Measurements from ENCODE around the gene TRAFD1. TPM values are rescaled to one million over a fixed set of nuclear protein-coding genes. Genes with fewer than 3 reads are reported as not detected.

Gene TRAFD1
- total RNA-seq, 1 donor from 2014 or later: 9.3 TPM

DNA sequence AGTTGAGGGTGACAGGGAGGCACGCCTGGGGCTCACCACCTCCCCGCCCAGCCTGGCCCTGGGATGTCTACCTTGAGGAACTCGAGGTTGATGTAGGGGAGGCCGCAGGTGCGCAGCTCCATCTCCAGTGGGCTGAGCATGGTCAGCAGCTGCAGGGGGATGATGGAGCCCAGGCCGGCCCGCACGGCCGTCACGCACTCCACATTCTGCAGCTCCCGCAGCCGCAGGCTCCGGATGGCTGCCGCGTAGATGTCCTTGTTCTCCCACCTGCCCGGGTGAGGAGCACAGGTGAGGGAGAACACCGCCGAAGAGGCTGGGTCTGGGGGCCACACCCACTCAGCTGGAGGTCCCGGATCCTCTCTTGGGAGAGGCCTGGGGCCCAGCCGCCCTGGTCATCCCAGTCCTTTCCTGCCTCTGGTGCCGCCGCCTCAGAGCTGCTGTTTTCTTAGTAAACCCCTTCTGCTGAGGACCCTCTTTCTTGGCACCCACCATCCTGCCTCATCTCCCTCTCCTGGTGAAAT lies 38.2 kb downstream of the TRAFD1 start:
- Histone ChIP-seq H3K27me3 (no peaks in the 10 kb centered on the region), H3K9me3 (peaks cover under 1 to 4% of the 10 kb centered on the region in 2 donors), H3K27ac (no peak overlapping the region), H3K36me3 (peaks cover 54 to 72% of the 10 kb centered on the region in 2 donors), H3K4me3 (no peak overlapping the region), H3K4me1 (no peaks in the 10 kb centered on the region)
- intact Hi-C loops (cut with DNase I): no loop called here
- TF ChIP-seq, protein P1, sequence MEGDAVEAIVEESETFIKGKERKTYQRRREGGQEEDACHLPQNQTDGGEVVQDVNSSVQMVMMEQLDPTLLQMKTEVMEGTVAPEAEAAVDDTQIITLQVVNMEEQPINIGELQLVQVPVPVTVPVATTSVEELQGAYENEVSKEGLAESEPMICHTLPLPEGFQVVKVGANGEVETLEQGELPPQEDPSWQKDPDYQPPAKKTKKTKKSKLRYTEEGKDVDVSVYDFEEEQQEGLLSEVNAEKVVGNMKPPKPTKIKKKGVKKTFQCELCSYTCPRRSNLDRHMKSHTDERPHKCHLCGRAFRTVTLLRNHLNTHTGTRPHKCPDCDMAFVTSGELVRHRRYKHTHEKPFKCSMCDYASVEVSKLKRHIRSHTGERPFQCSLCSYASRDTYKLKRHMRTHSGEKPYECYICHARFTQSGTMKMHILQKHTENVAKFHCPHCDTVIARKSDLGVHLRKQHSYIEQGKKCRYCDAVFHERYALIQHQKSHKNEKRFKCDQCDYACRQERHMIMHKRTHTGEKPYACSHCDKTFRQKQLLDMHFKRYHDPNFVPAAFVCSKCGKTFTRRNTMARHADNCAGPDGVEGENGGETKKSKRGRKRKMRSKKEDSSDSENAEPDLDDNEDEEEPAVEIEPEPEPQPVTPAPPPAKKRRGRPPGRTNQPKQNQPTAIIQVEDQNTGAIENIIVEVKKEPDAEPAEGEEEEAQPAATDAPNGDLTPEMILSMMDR (IDR thresholded peaks at IDR 0.05): no peak
- DNase-seq (ENCODE audit: low spot score in 2 of 2): peak in 1 of 2 donors; percentile 60

DNA sequence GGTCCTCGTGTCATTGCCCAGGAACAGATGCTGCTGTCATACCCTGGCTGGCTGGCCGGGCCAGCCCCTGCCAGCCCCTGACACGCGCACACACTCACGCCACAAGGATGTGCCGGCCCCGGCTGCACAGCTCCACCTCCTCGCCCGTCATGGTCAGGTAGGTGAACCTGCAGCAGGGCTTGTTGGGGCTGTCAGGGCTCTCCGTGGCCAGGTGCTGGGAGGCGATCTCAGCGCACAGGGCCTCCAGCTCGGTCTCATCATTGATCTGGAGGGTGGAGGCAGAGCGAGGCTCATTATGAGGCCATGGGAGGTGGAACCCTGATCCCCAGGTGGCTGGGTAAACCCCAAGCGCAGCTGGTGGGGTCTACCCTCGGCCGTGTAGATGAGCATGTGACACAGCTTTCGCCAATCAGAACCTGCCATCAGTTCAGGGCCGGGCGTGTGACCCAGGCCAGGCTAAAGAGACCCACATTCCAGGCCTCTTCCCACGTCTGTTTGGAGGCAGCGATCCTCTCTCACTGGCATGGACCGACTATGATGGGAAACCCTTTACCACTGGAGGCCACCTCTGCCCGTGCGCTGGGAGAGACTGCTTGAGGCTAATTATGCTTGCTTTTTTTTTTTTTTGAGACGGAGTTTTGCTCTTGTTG lies 38.8 kb downstream of the TRAFD1 start:
- DNase-seq (ENCODE audit: low spot score in 2 of 2): peak in 1 of 2 donors; percentile 60
- H3K4me1 ChIP-seq: no peaks in the 10 kb centered on the region
- H3K27me3 ChIP-seq: no peaks in the 10 kb centered on the region
- H3K9me3 ChIP-seq: no peaks in the 10 kb centered on the region
- intact Hi-C loops (cut with DNase I): no loop called here
- no peak overlapping the region for H3K4me3 ChIP-seq
- no peak overlapping the region for H3K27ac ChIP-seq
- TF ChIP-seq, protein P1 (IDR thresholded peaks at IDR 0.05): no peak
- peaks cover 50 to 67% of the 10 kb centered on the region in 2 donors for H3K36me3 ChIP-seq

DNA sequence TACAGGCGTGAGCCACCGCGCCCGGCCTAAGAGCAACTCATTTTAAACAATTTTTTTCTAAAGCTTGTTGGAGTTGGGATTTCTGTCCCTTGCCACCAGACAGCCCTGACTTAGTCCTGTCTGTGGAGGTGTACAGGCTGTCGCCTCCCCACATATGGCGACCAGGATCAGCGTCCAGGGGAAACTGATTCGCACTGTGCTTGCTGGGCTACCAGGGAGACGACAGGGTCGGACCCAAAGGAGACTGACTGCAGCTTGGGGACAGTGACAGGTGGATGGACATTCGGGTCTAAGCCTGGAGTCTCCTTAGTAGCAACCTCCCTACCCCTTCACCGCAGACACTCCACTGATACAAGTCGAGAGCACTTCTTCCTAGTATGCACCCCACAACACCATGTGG lies 40.3 kb downstream of the TRAFD1 start:
- peaks cover 46 to 63% of the 10 kb centered on the region in 2 donors for H3K36me3 ChIP-seq
- intact Hi-C loops (cut with DNase I): no loop called here
- DNase-seq (ENCODE audit: low spot score in 2 of 2): peak in 1 of 2 donors; percentile 50
- no peaks in the 10 kb centered on the region for H3K27me3 ChIP-seq
- TF ChIP-seq, protein P1 (IDR thresholded peaks at IDR 0.05): no peak
- H3K4me3 ChIP-seq: no peak overlapping the region
- no peaks in the 10 kb centered on the region for H3K9me3 ChIP-seq
- no peaks in the 10 kb centered on the region for H3K4me1 ChIP-seq
- no peak overlapping the region for H3K27ac ChIP-seq

DNA sequence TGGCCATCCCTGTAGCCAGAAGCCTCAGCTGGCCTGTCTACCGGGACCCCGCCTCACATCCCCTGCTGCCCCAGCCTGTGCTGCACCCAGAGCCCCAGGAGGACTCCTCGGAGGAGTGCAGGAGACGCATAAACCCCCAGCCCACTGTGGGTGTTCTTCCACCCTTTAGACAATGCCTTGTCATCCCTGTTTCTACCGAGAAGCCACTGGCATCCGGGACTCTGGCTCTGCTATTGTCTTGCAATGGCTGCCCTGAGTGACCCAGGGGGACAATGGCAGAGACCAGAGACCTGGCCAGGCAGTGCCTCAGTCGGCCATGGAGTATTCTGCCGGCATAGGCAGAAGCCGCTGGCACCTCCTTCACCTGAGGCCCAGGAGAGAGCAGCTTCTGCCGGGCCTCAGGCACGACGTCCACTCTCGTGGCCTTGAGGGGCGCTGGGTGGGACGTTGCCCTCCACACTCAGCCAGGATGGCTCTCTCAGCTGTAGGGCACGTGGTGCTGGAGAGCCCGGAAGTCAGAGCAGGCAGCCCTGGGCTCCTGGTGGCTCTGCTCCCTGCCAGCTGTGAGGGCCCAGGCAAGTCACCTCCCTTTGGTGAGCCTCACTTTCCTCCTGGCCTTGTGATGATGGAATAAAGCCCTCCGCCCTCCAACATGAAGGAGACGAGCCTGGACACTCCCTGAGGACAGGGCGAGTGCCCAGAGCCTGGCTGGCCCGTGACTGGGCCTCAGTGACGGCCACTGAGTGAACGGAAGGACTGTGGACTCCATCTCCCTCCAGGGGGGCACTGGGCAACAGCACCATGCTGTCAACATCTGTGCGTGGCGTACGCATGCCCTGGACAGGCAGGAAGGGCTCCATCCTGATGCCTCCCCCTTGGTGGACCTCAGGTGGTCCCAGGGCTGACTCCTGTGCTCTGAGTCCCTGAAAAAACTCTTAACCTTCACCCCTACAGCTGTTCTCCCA lies 41.0 kb downstream of the TRAFD1 start:
- H3K9me3 ChIP-seq: no peaks in the 10 kb centered on the region
- no peak overlapping the region for H3K4me3 ChIP-seq
- H3K27ac ChIP-seq: no peak overlapping the region
- H3K27me3 ChIP-seq: no peaks in the 10 kb centered on the region
- intact Hi-C loops (cut with DNase I): no loop called here
- H3K36me3 ChIP-seq: peaks cover 49 to 63% of the 10 kb centered on the region in 2 donors
- no peaks in the 10 kb centered on the region for H3K4me1 ChIP-seq
- peak in 1 of 2 donors; percentile 53 for DNase-seq (ENCODE audit: low spot score in 2 of 2)
- TF ChIP-seq, protein P1 (IDR thresholded peaks at IDR 0.05): no peak

DNA sequence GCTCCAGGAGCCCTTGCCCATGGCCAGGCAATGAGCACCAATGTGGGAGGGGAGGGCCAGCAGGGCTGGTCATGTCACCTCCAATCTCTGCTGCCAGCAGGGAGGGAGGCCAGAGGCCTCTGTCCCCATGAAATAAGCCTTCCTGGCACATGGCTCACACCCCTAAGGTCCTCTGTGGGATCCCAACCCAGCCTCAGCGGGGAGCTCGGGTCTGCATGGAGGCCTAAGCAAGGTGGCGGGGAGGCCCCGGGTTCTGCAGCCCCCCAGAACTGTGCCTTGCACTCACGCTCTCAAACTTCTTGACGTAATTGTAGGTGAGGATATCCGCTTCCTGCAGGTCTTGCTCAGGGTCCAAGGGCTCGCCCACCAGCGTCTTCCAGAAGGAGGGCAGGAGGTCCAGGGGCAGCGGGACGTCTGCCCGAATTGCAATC lies 41.7 kb downstream of the TRAFD1 start:
- Histone ChIP-seq H3K27me3 (no peaks in the 10 kb centered on the region), H3K4me1 (no peaks in the 10 kb centered on the region), H3K27ac (no peak overlapping the region), H3K36me3 (peaks cover 49 to 62% of the 10 kb centered on the region in 2 donors), H3K9me3 (no peaks in the 10 kb centered on the region), H3K4me3 (no peak overlapping the region)
- peak in 1 of 2 donors; percentile 59 for DNase-seq (ENCODE audit: low spot score in 2 of 2)
- TF ChIP-seq, protein P1 (IDR thresholded peaks at IDR 0.05): no peak
- intact Hi-C loops (cut with DNase I): no loop called here
